ENCODE results near the gene PLCB3. TPM values are rescaled to one million over a fixed set of nuclear protein-coding genes. Genes with fewer than 3 reads are reported as not detected.

Gene PLCB3
- total and polyA plus RNA-seq, 2 donors (not counting 3 experiments of a cell fraction or from before 2014, with no cell fraction given), result 32.3 to 61.1 TPM

GRCh38 chr11:64218628-64219353, 32.5 kb upstream of the PLCB3 start:
- intact Hi-C loops (cut with micrococcal nuclease), result no loop called here
- no peak for TF ChIP-seq JUN (IDR thresholded peaks at IDR 0.05; ENCODE audit: borderline replicate concordance, insufficient read depth, insufficient read length, low read depth)
- no peak for TF ChIP-seq CTCF (IDR thresholded peaks at IDR 0.05; ENCODE audit: extremely low read depth in 1 of 2, insufficient read depth in 1 of 2, low read depth in 1 of 2, low read length in 2 of 2)
- TF ChIP-seq FOS (IDR thresholded peaks at IDR 0.05; ENCODE audit: borderline replicate concordance, insufficient read depth, low read length), result no peak
- TF ChIP-seq MYC (IDR thresholded peaks at IDR 0.05; ENCODE audit: low read depth, low read length), result no peak
- no peak for TF ChIP-seq POLR2A (IDR thresholded peaks at IDR 0.05; ENCODE audit: low read depth, low read length)
- TF ChIP-seq POLR2AphosphoS5 (IDR thresholded peaks at IDR 0.05; ENCODE audit: insufficient read depth, low read depth, low read length), result no peak
- no peak overlapping the region for H3K4me2 ChIP-seq (ENCODE audit: insufficient read depth, low read length)
- no peak overlapping the region for H3K9ac ChIP-seq (replicated peaks; ENCODE audit: extremely low read depth, insufficient read depth, low read length)
- ChIA-PET CTCF (interaction anchor here (4.6 kb wide), 1 partner anchor 12 kb away, joined by 40 read pairs; the partner anchor contains the start of gene FERMT3), POLR2A (no interaction called here)
- H3K79me2 ChIP-seq (ENCODE audit: control insufficient read depth, insufficient read depth, low read length), result no peaks in the 10 kb centered on the region
- H2AFZ ChIP-seq (ENCODE audit: low read depth, low read length), result no peak overlapping the region
- H3K9me3 ChIP-seq (replicated peaks; ENCODE audit: control insufficient read depth, insufficient read depth, low read length), result no peaks in the 10 kb centered on the region
- no peaks in the 10 kb centered on the region for H3K9me1 ChIP-seq (replicated peaks; ENCODE audit: control insufficient read depth, extremely low read depth, insufficient read depth, low read length)
- DNase-seq (ENCODE audit: low read depth, low spot score) (no peak), FAIRE-seq (no peak)
- H3K36me3 ChIP-seq (ENCODE audit: control insufficient read depth in 2 of 2, extremely low read depth in 1 of 2, insufficient read depth in 2 of 2, low read length in 2 of 2), result peaks cover 0 to 4% of the 10 kb centered on the region in 2 experiments
- no peaks in the 10 kb centered on the region for H3K4me1 ChIP-seq (ENCODE audit: control insufficient read depth, extremely low read depth, insufficient read depth, low read length)
- no TSS peak for BruUV-seq (replicated peaks)
- dilution Hi-C loops (cut with MboI; ENCODE audit: extremely low pct_ligation_motif_present, low sequenced_read_pairs), result no loop called here
- H3K27ac ChIP-seq (ENCODE audit: insufficient read depth, low read depth, low read length), result no peak overlapping the region
- H3K27me3 ChIP-seq (ENCODE audit: control insufficient read depth in 2 of 2, insufficient read depth in 2 of 2, low read length in 2 of 2), result no peaks in the 10 kb centered on the region
- no peaks in the 10 kb centered on the region for H4K20me1 ChIP-seq (replicated peaks; ENCODE audit: control insufficient read depth, extremely low read depth, insufficient read depth, low read length)
- H3K4me3 ChIP-seq (replicated peaks in 1 of 3; ENCODE audit: insufficient read depth in 1 of 3, low read depth in 1 of 3, low read length in 3 of 3), result no peak overlapping the region

All from endothelial cell of umbilical vein (primary cell).